ENCODE results near the gene CACNA1H.

DNA sequence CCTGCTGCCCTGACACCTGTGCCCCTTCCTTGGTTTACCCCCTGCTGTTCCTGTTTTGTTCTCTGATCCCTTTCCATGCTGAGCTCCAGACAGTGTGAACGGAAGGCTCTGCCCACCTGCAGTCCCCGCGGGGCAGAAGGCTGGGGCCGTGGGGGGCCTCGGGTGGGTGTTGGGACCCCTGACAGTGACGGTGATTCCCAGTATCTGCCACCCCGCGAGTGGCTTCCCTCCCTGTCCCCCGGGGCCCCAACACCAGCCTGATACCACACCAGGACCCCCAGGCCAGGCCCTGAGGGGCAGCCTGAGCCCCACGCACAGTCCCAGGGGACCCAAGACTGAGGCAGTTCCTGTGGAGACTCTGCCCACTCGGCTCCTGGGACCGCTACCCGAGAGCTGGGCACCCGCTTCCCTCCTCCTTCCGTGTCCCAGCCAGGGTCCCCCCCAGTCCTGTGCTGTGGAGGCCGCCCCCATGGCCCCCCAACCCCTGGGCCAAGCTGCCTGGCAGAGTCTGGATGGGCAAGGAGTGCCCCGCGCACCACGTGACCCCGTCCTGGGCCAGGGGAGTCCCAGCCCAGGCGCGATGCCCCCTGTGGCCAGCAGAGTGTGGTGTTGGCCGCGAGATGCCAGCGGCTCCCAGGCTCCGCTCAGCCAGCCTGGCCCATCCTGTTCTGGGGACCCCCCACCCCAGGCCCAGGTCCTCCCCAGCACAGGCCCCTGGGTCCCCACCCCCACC is 46.9 kb upstream of the CACNA1H start:
- TF ChIP-seq, protein P1, sequence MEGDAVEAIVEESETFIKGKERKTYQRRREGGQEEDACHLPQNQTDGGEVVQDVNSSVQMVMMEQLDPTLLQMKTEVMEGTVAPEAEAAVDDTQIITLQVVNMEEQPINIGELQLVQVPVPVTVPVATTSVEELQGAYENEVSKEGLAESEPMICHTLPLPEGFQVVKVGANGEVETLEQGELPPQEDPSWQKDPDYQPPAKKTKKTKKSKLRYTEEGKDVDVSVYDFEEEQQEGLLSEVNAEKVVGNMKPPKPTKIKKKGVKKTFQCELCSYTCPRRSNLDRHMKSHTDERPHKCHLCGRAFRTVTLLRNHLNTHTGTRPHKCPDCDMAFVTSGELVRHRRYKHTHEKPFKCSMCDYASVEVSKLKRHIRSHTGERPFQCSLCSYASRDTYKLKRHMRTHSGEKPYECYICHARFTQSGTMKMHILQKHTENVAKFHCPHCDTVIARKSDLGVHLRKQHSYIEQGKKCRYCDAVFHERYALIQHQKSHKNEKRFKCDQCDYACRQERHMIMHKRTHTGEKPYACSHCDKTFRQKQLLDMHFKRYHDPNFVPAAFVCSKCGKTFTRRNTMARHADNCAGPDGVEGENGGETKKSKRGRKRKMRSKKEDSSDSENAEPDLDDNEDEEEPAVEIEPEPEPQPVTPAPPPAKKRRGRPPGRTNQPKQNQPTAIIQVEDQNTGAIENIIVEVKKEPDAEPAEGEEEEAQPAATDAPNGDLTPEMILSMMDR (IDR thresholded peaks at IDR 0.05; ENCODE audit: poor library complexity), result peak; percentile 97
- no peak for TF ChIP-seq EZH2phosphoT487 (IDR thresholded peaks at IDR 0.05; ENCODE audit: low read depth, severe bottlenecking, unreplicated experiment)
- no peak for TF ChIP-seq EZH2 (IDR thresholded peaks at IDR 0.05; ENCODE audit: borderline replicate concordance)
